Astrocyte (in vitro differentiated cells and primary cell): ENCODE results near the gene LINS1. TPM values are rescaled to one million over a fixed set of nuclear protein-coding genes. Genes with fewer than 3 reads are reported as not detected.

Experiments
- DNase-seq: peaks from one replicate; pipeline ENCODE4 v3.0.0-alpha.2; 2010; ENCODE audit warnings: low read depth
- FAIRE-seq: peaks from 2 replicates; lab custom pipeline; 2011; peaks lifted over from hg19 to GRCh38; lab: Jason Lieb, UNC
- H2AFZ ChIP-seq: 2 replicates; pipeline ENCODE4 v1.6.0; 2012; ENCODE audit warnings: low read depth, low read length, inconsistent platforms
- H3K27ac ChIP-seq: 2 replicates; pipeline ENCODE4 v1.5.1; 2011; ENCODE audit warnings: low read depth, low read length, inconsistent platforms
- H3K27me3 ChIP-seq: 2 replicates; pipeline ENCODE4 v1.6.0; 2011; ENCODE audit warnings: low read length, inconsistent platforms; ENCODE audit not compliant: insufficient read depth
- H3K36me3 ChIP-seq: 2 replicates; pipeline ENCODE4 v1.5.1; 2011; ENCODE audit warnings: low read length, inconsistent platforms; ENCODE audit not compliant: insufficient read depth
- H3K4me1 ChIP-seq: 2 replicates; pipeline ENCODE4 v1.5.1; 2011; ENCODE audit warnings: low read length, inconsistent platforms; ENCODE audit not compliant: insufficient read depth
- H3K4me2 ChIP-seq: 2 replicates; pipeline ENCODE4 v1.6.0; 2012; ENCODE audit warnings: low read length, inconsistent platforms
- H3K4me3 ChIP-seq: 2 replicates; pipeline ENCODE4 v1.5.1; 2011; ENCODE audit warnings: low read depth, mild to moderate bottlenecking, low read length, inconsistent platforms; ENCODE audit not compliant: insufficient read depth
- H3K79me2 ChIP-seq: 2 replicates; pipeline ENCODE4 v1.6.0; 2012; ENCODE audit warnings: mild to moderate bottlenecking, low read length, inconsistent platforms; ENCODE audit not compliant: insufficient read depth
- H3K9ac ChIP-seq: 2 replicates; pipeline ENCODE4 v1.6.0; 2012; ENCODE audit warnings: mild to moderate bottlenecking, low read length, inconsistent platforms
- H3K9me3 ChIP-seq: 2 replicates; pipeline ENCODE4 v1.5.1; 2012; ENCODE audit warnings: low read depth, mild to moderate bottlenecking, low read length, inconsistent platforms; ENCODE audit not compliant: insufficient read depth
- H4K20me1 ChIP-seq: 2 replicates; pipeline ENCODE4 v1.6.0; 2012; ENCODE audit warnings: low read length, inconsistent platforms; ENCODE audit not compliant: insufficient read depth
- H3K27ac Mint-ChIP-seq: one replicate; pipeline ENCODE4 v1.8.0; 2021; ENCODE audit warnings: mild to moderate bottlenecking, mixed read lengths; ENCODE audit not compliant: unreplicated experiment
- H3K27me3 Mint-ChIP-seq: one replicate; pipeline ENCODE4 v1.8.0; 2021; ENCODE audit warnings: low read depth, mixed read lengths; ENCODE audit not compliant: unreplicated experiment
- H3K36me3 Mint-ChIP-seq: one replicate; pipeline ENCODE4 v1.8.0; 2021; ENCODE audit warnings: low read depth, mixed read lengths; ENCODE audit not compliant: unreplicated experiment
- H3K4me1 Mint-ChIP-seq: one replicate; pipeline ENCODE4 v1.8.0; 2021; ENCODE audit warnings: low read depth, mixed read lengths; ENCODE audit not compliant: unreplicated experiment
- H3K4me3 Mint-ChIP-seq: one replicate; pipeline ENCODE4 v1.8.0; 2021; ENCODE audit warnings: mild to moderate bottlenecking, moderate library complexity, mixed read lengths; ENCODE audit not compliant: unreplicated experiment
- H3K9me3 Mint-ChIP-seq: one replicate; pipeline ENCODE4 v1.8.0; 2021; ENCODE audit warnings: mild to moderate bottlenecking, mixed read lengths; ENCODE audit not compliant: unreplicated experiment
- CTCF ChIP-seq: IDR thresholded peaks from 2 replicates; pipeline ENCODE4 v1.5.1; 2011; ENCODE audit warnings: low read depth, mild to moderate bottlenecking, inconsistent platforms, low read length, moderate library complexity; ENCODE audit not compliant: insufficient read depth
- EZH2 ChIP-seq: IDR thresholded peaks from 2 replicates; pipeline ENCODE4 v1.6.1; 2012; ENCODE audit warnings: mild to moderate bottlenecking, low read length, inconsistent platforms; ENCODE audit not compliant: insufficient read depth
- total RNA-seq: library from RNA; stranded (reverse); gene quantifications from 2 replicates; pipeline ENCODE4 v1.2.1, GENCODE V29; 2021

LINS1 gene
- total RNA-seq, 1 donor from 2014 or later = 10.7 TPM

GRCh38 chr15:100601163-100601562 lies 821 bp downstream of the LINS1 start:
- peaks cover 14% of the 10 kb centered on the region for H3K4me1 ChIP-seq
- H3K9me3 ChIP-seq = no peaks in the 10 kb centered on the region
- H4K20me1 ChIP-seq = peaks cover 18% of the 10 kb centered on the region
- Mint-ChIP-seq H3K4me3 (no peak overlapping the region), H3K9me3 (no peaks in the 10 kb centered on the region), H3K27ac (no peak overlapping the region), H3K27me3 (no peaks in the 10 kb centered on the region), H3K4me1 (peaks cover 13% of the 10 kb centered on the region), H3K36me3 (no peaks in the 10 kb centered on the region)
- DNase-seq (peak; percentile 4), FAIRE-seq (no peak)
- peaks cover under 1% of the 10 kb centered on the region for H3K36me3 ChIP-seq
- H3K9ac ChIP-seq = peak overlapping the region; percentile 95
- H3K79me2 ChIP-seq = peaks cover 91% of the 10 kb centered on the region
- H3K4me2 ChIP-seq = peak overlapping the region; percentile 93
- H3K27ac ChIP-seq = peak overlapping the region; percentile 76
- no peaks in the 10 kb centered on the region for H3K27me3 ChIP-seq
- H2AFZ ChIP-seq = peak overlapping the region; percentile 93
- peak overlapping the region; percentile 95 for H3K4me3 ChIP-seq
- TF ChIP-seq CTCF = no peak
- no peak for TF ChIP-seq EZH2

- Mint-ChIP-seq H3K27ac (no peak overlapping the region), H3K4me3 (no peak overlapping the region), H3K27me3 (no peaks in the 10 kb centered on the region), H3K4me1 (peaks cover 10% of the 10 kb centered on the region), H3K9me3 (no peaks in the 10 kb centered on the region), H3K36me3 (no peaks in the 10 kb centered on the region)
- Histone ChIP-seq H3K9ac (no peak overlapping the region), H4K20me1 (peaks cover 38% of the 10 kb centered on the region), H3K36me3 (no peaks in the 10 kb centered on the region), H3K9me3 (no peaks in the 10 kb centered on the region), H3K4me2 (no peak overlapping the region), H2AFZ (no peak overlapping the region), H3K4me1 (peaks cover 14% of the 10 kb centered on the region), H3K27me3 (no peaks in the 10 kb centered on the region), H3K27ac (no peak overlapping the region), H3K79me2 (peaks cover 95% of the 10 kb centered on the region), H3K4me3 (no peak overlapping the region)
- DNase-seq (no peak), FAIRE-seq (no peak)
- TF ChIP-seq EZH2 = no peak
- TF ChIP-seq CTCF = no peak
Observed at GRCh38 chr15:100598655-100599054, 3.3 kb downstream of the LINS1 start.

GRCh38 chr15:100597862-100598261 lies 4.1 kb downstream of the LINS1 start:
- H3K4me1 ChIP-seq = peaks cover 8% of the 10 kb centered on the region
- H3K4me3 Mint-ChIP-seq = no peak overlapping the region
- no peak overlapping the region for H3K4me3 ChIP-seq
- no peaks in the 10 kb centered on the region for H3K27me3 ChIP-seq
- H3K9me3 Mint-ChIP-seq = no peaks in the 10 kb centered on the region
- H3K79me2 ChIP-seq = peaks cover 95% of the 10 kb centered on the region
- peaks cover 46% of the 10 kb centered on the region for H4K20me1 ChIP-seq
- no peak overlapping the region for H3K9ac ChIP-seq
- no peak for TF ChIP-seq EZH2
- no peak for TF ChIP-seq CTCF
- FAIRE-seq (no peak), DNase-seq (no peak)
- peaks cover 6% of the 10 kb centered on the region for H3K4me1 Mint-ChIP-seq
- H3K36me3 ChIP-seq = no peaks in the 10 kb centered on the region
- H3K27me3 Mint-ChIP-seq = no peaks in the 10 kb centered on the region
- H3K9me3 ChIP-seq = no peaks in the 10 kb centered on the region
- no peak overlapping the region for H3K27ac ChIP-seq
- H2AFZ ChIP-seq = no peak overlapping the region
- H3K4me2 ChIP-seq = no peak overlapping the region
- H3K36me3 Mint-ChIP-seq = no peaks in the 10 kb centered on the region
- no peak overlapping the region for H3K27ac Mint-ChIP-seq
